OCI-LY7 (cell line): ENCODE measurements around the gene OR2B2.

Experiments used
- CTCF ChIP-seq: fragments of 200-600 bp; sonication (generic); conservative IDR thresholded peaks from 2 replicates; pipeline ENCODE4 v1.5.1; 2014; ENCODE audit warnings: mild to moderate bottlenecking, antibody characterized with exemption, low read length, moderate library complexity, mixed read lengths
- EZH2phosphoT487 ChIP-seq: fragments of 200-600 bp; sonication (generic); IDR thresholded peaks from 2 replicates; pipeline ENCODE4 v1.6.1; 2018; ENCODE audit warnings: low read depth, borderline replicate concordance, mild to moderate bottlenecking, mixed run types, antibody characterized with exemption, low read length, moderate library complexity, mixed read lengths

- TF ChIP-seq CTCF (no peak), EZH2phosphoT487 (no peak)
These were observed 29.1 kb downstream of the OR2B2 start for GRCh38 chr6:27883136-27883535.
